ENCODE measurements around the gene LINGO3. TPM values are rescaled to one million over a fixed set of nuclear protein-coding genes. Genes with fewer than 3 reads are reported as not detected.

Gene LINGO3
- polyA plus RNA-seq, 1 donor (not counting 4 experiments of a cell fraction or from before 2014, with no cell fraction given) = not detected

GRCh38 chr19:2306281-2306806 is 1.6 kb downstream of the LINGO3 start:
- H3K27me3 ChIP-seq (ENCODE audit: control insufficient read depth, extremely low read depth, insufficient read depth, low read length) = peaks cover 67% of the 10 kb centered on the region
- no peak overlapping the region for H3K9ac ChIP-seq (ENCODE audit: control insufficient read depth, extremely low read depth, insufficient read depth, low read length)
- H3K9me1 ChIP-seq (ENCODE audit: control insufficient read depth, extremely low read depth, insufficient read depth, low read length) = no peaks in the 10 kb centered on the region
- DNase-seq (ENCODE audit: low read depth, low spot score) (no peak), FAIRE-seq (no peak)
- TF ChIP-seq EZH2 (IDR thresholded peaks at IDR 0.05; ENCODE audit: low read length) = no peak
- TF ChIP-seq CTCF (optimal IDR thresholded peaks at IDR 0.05 in 1 of 3, IDR thresholded peaks at IDR 0.05 in 1 of 3, conservative IDR thresholded peaks at IDR 0.05 in 1 of 3; ENCODE audit: extremely low read depth in 1 of 3, insufficient read depth in 2 of 3, low read length in 3 of 3) = no peak
- no peak overlapping the region for H2AFZ ChIP-seq (ENCODE audit: control insufficient read depth, low read length)
- H3K36me3 ChIP-seq (ENCODE audit: control insufficient read depth in 2 of 2, extremely low read depth in 1 of 2, insufficient read depth in 2 of 2, low read length in 2 of 2) = no peaks in the 10 kb centered on the region
- no peaks in the 10 kb centered on the region for H3K9me3 ChIP-seq (ENCODE audit: control insufficient read depth, low read depth, low read length)
- no peaks in the 10 kb centered on the region for H4K20me1 ChIP-seq (ENCODE audit: control insufficient read depth, extremely low read depth, insufficient read depth, low read length)
- H3K79me2 ChIP-seq (ENCODE audit: control insufficient read depth, insufficient read depth, low read length) = no peaks in the 10 kb centered on the region
- H3K27ac ChIP-seq (ENCODE audit: control insufficient read depth, insufficient read depth, low read length) = no peak overlapping the region
- dilution Hi-C loops (cut with MboI; ENCODE audit: extremely low pct_ligation_motif_present, low sequenced_read_pairs) = no loop called here
- H3K4me2 ChIP-seq (ENCODE audit: control insufficient read depth, extremely low read depth, insufficient read depth, low read depth, low read length) = no peak overlapping the region
- no peaks in the 10 kb centered on the region for H3K4me1 ChIP-seq (ENCODE audit: control insufficient read depth, extremely low read depth, insufficient read depth, low read length)
- no peak overlapping the region for H3K4me3 ChIP-seq (ENCODE audit: control insufficient read depth in 2 of 3, extremely low read depth in 1 of 3, insufficient read depth in 2 of 3, low read depth in 1 of 3, low read length in 3 of 3)

- no peaks in the 10 kb centered on the region for H3K4me1 ChIP-seq (ENCODE audit: control insufficient read depth, extremely low read depth, insufficient read depth, low read length)
- H3K9ac ChIP-seq (ENCODE audit: control insufficient read depth, extremely low read depth, insufficient read depth, low read length) = no peak overlapping the region
- DNase-seq (ENCODE audit: low read depth, low spot score) = no peak
- no peak for TF ChIP-seq CTCF (optimal IDR thresholded peaks at IDR 0.05 in 1 of 3, IDR thresholded peaks at IDR 0.05 in 1 of 3, conservative IDR thresholded peaks at IDR 0.05 in 1 of 3; ENCODE audit: extremely low read depth in 1 of 3, insufficient read depth in 2 of 3, low read length in 3 of 3)
- no peak for TF ChIP-seq EZH2 (IDR thresholded peaks at IDR 0.05; ENCODE audit: low read length)
- peaks cover 71% of the 10 kb centered on the region for H3K27me3 ChIP-seq (ENCODE audit: control insufficient read depth, extremely low read depth, insufficient read depth, low read length)
- no peak overlapping the region for H3K4me3 ChIP-seq (ENCODE audit: control insufficient read depth in 2 of 3, extremely low read depth in 1 of 3, insufficient read depth in 2 of 3, low read depth in 1 of 3, low read length in 3 of 3)
- no peak overlapping the region for H2AFZ ChIP-seq (ENCODE audit: control insufficient read depth, low read length)
- no peaks in the 10 kb centered on the region for H3K9me3 ChIP-seq (ENCODE audit: control insufficient read depth, low read depth, low read length)
- dilution Hi-C loops (cut with MboI; ENCODE audit: extremely low pct_ligation_motif_present, low sequenced_read_pairs) = no loop called here
- H3K9me1 ChIP-seq (ENCODE audit: control insufficient read depth, extremely low read depth, insufficient read depth, low read length) = no peaks in the 10 kb centered on the region
- H3K79me2 ChIP-seq (ENCODE audit: control insufficient read depth, insufficient read depth, low read length) = no peaks in the 10 kb centered on the region
- no peaks in the 10 kb centered on the region for H4K20me1 ChIP-seq (ENCODE audit: control insufficient read depth, extremely low read depth, insufficient read depth, low read length)
- H3K27ac ChIP-seq (ENCODE audit: control insufficient read depth, insufficient read depth, low read length) = no peak overlapping the region
- no peak for FAIRE-seq
- no peaks in the 10 kb centered on the region for H3K36me3 ChIP-seq (ENCODE audit: control insufficient read depth in 2 of 2, extremely low read depth in 1 of 2, insufficient read depth in 2 of 2, low read length in 2 of 2)
- H3K4me2 ChIP-seq (ENCODE audit: control insufficient read depth, extremely low read depth, insufficient read depth, low read depth, low read length) = no peak overlapping the region
These were observed 2.3 kb downstream of the LINGO3 start for GRCh38 chr19:2305452-2306280.

Data from keratinocyte (primary cell).